Measurements from ENCODE around the gene GRIK4. TPM values are rescaled to one million over a fixed set of nuclear protein-coding genes. Genes with fewer than 3 reads are reported as not detected.

GRIK4 gene
- total and polyA plus RNA-seq, 2 of the 4 experiments (the other 2 are of a cell fraction): 0.18 to 0.38 TPM

GRCh38 chr11:120817158-120817557 is 305.6 kb downstream of the GRIK4 start:
- no peak overlapping the region for H2BK120ac ChIP-seq (ENCODE audit: low read depth, low read length)
- H4K5ac ChIP-seq (ENCODE audit: low read depth, low read length): no peak overlapping the region
- H3K18ac ChIP-seq (ENCODE audit: low read depth, low read length): no peak overlapping the region
- no peaks in the 10 kb centered on the region for H4K20me1 ChIP-seq (ENCODE audit: insufficient read depth, low read length)
- CTCF ChIA-PET: no interaction called here
- no peak overlapping the region for H2AK5ac ChIP-seq (ENCODE audit: low read depth, low read length)
- H3K36me3 ChIP-seq (ENCODE audit: control insufficient read depth, insufficient read depth, low read length): no peaks in the 10 kb centered on the region
- no peak overlapping the region for H3K4me3 ChIP-seq (ENCODE audit: insufficient read depth, low read depth, low read length)
- BruUV-seq (replicated peaks): no TSS peak
- H3K4me1 ChIP-seq (ENCODE audit: control insufficient read depth, insufficient read depth, low read length): no peaks in the 10 kb centered on the region
- H2AK9ac ChIP-seq (replicated peaks; ENCODE audit: low read depth, low read length, poor library complexity): no peak overlapping the region
- H2AFZ ChIP-seq (replicated peaks; ENCODE audit: low read length, poor library complexity): no peak overlapping the region
- H3K23ac ChIP-seq (ENCODE audit: low read depth, low read length): no peak overlapping the region
- H3K79me1 ChIP-seq (ENCODE audit: low read depth in 1 of 2, low read length in 2 of 2): no peaks in the 10 kb centered on the region
- POLR2A ChIA-PET (ENCODE audit: unreplicated experiment): no interaction called here
- intact Hi-C loops (cut with micrococcal nuclease): loop anchor here (10.0 kb wide), 1 partner anchor 1112 kb away; no protein-coding TSS in a partner anchor
- H3K14ac ChIP-seq (replicated peaks; ENCODE audit: low read depth, low read length): no peak overlapping the region
- WGBS, 2 experiments (ENCODE audit: extremely low coverage in 2 of 2, insufficient read length in 1 of 2): no CpG with 5 or more reads among the region's 2 CpGs
- H3K4ac ChIP-seq (ENCODE audit: low read depth, low read length): no peak overlapping the region
- in situ Hi-C loops (cut with MboI; ENCODE audit: low sequenced_read_pairs): no loop called here
- H3K56ac ChIP-seq (ENCODE audit: extremely low read depth, insufficient read depth, low read length): no peak overlapping the region
- H4K8ac ChIP-seq (ENCODE audit: low read depth in 2 of 2, low read length in 2 of 2): no peak overlapping the region
- no peak overlapping the region for H4K91ac ChIP-seq (ENCODE audit: insufficient read depth, low read depth, low read length)
- no peak overlapping the region for H2BK5ac ChIP-seq (ENCODE audit: low read depth, low read length, poor library complexity, severe bottlenecking)
- dilution Hi-C loops (cut with HindIII; ENCODE audit: low sequenced_read_pairs, unreplicated experiment): no loop called here
- H3K4me2 ChIP-seq (ENCODE audit: low read depth, low read length): no peak overlapping the region
- no peak overlapping the region for H2BK20ac ChIP-seq (ENCODE audit: low read depth, low read length)
- ATAC-seq (ENCODE audit: low read depth) (no peak), DNase-seq (no peak)
- no peak for TF ChIP-seq MAZ (IDR thresholded peaks at IDR 0.05; ENCODE audit: borderline replicate concordance, low read depth, low read length)
- TF ChIP-seq RFX5 (IDR thresholded peaks at IDR 0.05; ENCODE audit: low read depth, low read length): no peak
- no peak for TF ChIP-seq RAD21 (IDR thresholded peaks at IDR 0.05; ENCODE audit: low read length)
- TF ChIP-seq MAFK (IDR thresholded peaks at IDR 0.05; ENCODE audit: low read depth, low read length): no peak
- no peak for TF ChIP-seq USF2 (IDR thresholded peaks at IDR 0.05; ENCODE audit: low read depth, low read length)
- TF ChIP-seq SMC3 (IDR thresholded peaks at IDR 0.05; ENCODE audit: low read depth, low read length): no peak
- TF ChIP-seq BHLHE40 (IDR thresholded peaks at IDR 0.05; ENCODE audit: low read depth, low read length): no peak
- no peak for TF ChIP-seq CTCF (conservative IDR thresholded peaks at IDR 0.05; ENCODE audit: low read depth, low read length)
- TF ChIP-seq ELK1 (IDR thresholded peaks at IDR 0.05; ENCODE audit: borderline replicate concordance, low read depth, low read length): no peak
- no peak for TF ChIP-seq CEBPB (IDR thresholded peaks at IDR 0.05; ENCODE audit: low read depth, low read length)
- TF ChIP-seq FOS (IDR thresholded peaks at IDR 0.05; ENCODE audit: low read depth, low read length): no peak
- no peak for TF ChIP-seq RCOR1 (IDR thresholded peaks at IDR 0.05; ENCODE audit: insufficient replicate concordance, low read length)
- TF ChIP-seq MXI1 (IDR thresholded peaks at IDR 0.05; ENCODE audit: borderline replicate concordance, low read depth, low read length): no peak
- no peak for TF ChIP-seq CHD1 (IDR thresholded peaks at IDR 0.05; ENCODE audit: low read depth, low read length)
- no peak for TF ChIP-seq NFE2L2 (IDR thresholded peaks at IDR 0.05; ENCODE audit: low read depth, low read length)
- TF ChIP-seq POLR2A (IDR thresholded peaks at IDR 0.05; ENCODE audit: low read depth, low read length): no peak
- no peak overlapping the region for H2BK15ac ChIP-seq (ENCODE audit: low read depth, low read length)
- peaks cover 34% of the 10 kb centered on the region for H3K27me3 ChIP-seq (ENCODE audit: control insufficient read depth, insufficient read depth, low read length)
- no peak overlapping the region for H3K27ac ChIP-seq (ENCODE audit: insufficient read depth, low read length)
- no peaks in the 10 kb centered on the region for H3K9me1 ChIP-seq (ENCODE audit: insufficient read depth, low read length)
- no peak overlapping the region for H3K9ac ChIP-seq (ENCODE audit: low read depth, low read length)
- H3K9me3 ChIP-seq (ENCODE audit: control insufficient read depth, insufficient read depth, low read length): no peaks in the 10 kb centered on the region
